ENCODE results near the gene RSPH10B2.
"Not testable (repeated sequence)": the region's sequence is repeated elsewhere in the genome, so short reads cannot be mapped to it uniquely, and the experiment has no call there.

RSPH10B2 gene

DNA sequence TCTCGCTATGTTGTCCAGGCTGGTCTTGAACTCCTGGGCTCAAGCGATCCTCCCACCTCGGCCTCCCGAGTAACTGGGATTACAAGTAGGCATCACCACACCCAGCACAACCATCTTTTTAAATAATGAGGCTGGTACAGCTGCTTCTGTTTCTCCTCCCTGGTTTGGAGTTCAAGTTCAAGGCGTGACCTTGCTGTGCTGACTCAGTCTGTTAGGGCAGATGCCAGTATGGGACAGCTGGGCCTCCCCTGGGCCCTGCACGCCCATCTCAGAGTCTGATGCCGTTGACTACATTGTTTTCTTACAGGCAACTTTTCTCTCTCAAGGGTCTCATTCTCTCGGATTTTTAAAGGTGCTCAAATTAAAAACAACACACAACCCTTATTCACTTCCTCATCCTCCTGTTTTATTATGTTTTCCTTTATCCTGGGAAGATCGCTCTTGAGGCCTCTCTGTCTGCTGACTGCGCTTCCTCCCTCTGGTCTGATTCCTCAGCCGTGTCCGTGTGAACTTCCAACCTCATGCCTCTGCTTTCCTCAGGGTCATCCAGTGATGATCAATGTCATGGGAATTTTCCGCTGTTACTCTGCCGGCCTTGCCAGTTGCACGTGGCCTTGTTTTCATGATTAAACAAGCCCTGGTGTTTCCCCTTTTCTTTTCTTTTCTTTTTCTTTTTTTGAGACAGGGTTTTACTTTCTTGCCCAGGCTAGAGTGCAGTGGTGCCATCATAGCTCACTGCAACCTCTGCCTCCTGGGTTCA is 38.4 kb downstream of the RSPH10B2 start:
- not testable (repeated sequence) for DNase-seq

DNA sequence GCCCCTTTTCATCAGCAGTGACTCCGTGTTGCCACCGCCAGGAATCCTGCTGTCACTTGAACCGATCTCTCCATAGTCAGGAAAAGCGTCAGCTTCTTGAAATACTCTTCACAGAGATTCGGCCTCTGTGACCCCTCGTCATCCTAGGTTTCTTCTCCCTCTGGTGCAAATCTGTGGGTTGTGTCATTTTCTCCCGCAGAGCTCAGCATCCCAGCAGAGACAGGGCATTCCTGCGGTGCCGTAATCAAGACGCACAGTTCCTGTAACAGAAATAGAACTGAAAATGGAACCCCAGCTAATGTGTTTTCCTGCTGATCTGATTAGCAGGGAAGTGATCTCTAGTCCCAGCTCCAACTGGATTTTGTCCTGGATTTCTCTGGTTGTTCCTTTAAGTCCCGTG is 40.4 kb downstream of the RSPH10B2 start:
- not testable (repeated sequence) for DNase-seq

DNA sequence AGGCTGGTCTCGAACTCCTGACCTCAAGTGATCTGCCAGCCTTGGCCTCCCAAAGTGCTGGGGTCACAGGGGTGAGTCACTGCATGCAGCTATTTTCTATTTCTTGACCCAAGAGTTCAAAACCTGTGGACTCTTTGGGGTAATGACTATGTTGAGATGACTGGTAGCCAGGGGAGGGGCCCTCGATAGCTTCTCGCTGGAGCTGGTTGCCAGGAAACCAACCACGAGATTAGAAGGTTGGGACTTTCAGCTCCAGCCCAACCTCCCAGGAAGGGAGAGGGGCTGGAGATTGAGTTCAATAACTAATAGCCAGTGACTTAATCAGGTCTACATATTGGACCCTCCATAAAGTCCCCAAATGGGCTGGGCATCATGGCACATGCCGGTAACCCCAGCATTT is 43.3 kb downstream of the RSPH10B2 start:
- not testable (repeated sequence) for DNase-seq

DNA sequence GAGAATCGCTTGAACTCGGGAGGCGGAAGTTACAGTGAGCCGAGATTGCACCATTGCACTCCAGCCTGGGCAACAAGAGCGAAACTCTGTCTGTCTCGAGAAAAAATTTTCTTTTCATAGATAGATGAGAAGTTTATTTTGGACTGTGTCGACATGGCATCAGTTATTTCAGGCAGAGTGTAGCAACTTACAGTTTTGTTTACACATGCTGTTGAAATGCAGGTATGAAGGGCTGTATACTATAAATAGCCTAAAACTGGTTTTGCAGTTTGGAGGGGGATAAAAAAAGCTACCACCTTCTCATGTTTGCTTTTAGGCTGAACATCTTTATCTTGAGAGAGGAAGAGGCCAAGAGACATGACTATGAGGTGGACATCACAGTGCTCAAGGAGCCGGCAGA is 44.1 kb downstream of the RSPH10B2 start:
- not testable (repeated sequence) for DNase-seq

DNA sequence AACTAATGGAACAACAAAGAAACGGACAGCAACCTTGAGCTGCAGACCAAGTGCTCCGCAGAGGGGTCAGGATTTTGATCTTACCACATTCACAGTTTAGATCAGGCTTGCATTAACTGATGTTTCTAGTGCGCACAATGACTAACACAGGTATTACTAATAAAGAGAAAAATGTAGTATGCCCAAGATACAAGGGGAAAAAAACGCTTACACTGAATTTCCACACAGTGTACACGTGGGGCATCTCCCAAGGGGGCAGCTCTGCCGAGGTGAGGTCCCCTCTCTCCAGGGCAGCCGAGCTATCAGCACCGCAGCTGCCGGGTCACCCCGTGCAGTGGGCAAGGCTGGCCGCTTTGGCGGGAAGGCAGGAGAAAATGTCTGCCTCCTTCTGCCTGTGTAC is 46.0 kb downstream of the RSPH10B2 start:
- DNase-seq: not testable (repeated sequence)

DNA sequence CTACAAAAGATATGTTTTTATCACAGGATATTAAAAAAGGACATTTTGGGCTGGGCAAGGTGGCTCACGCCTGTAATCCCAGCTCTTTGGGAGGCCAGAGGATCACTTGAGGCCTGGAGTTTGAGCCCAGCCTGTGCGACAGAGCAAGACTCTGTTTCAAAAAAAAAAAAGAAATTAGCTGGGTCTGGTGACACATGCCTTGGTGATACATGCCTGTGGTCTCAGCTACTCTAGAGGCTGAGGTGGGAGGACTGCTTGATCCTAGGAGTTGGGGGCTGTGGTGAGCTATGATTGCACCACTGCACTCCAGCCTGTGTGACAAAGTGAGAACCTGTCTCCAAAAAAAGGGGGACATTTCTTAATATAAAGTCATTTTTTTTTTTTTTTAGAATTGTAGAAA is 46.4 kb downstream of the RSPH10B2 start:
- DNase-seq: not testable (repeated sequence)

DNA sequence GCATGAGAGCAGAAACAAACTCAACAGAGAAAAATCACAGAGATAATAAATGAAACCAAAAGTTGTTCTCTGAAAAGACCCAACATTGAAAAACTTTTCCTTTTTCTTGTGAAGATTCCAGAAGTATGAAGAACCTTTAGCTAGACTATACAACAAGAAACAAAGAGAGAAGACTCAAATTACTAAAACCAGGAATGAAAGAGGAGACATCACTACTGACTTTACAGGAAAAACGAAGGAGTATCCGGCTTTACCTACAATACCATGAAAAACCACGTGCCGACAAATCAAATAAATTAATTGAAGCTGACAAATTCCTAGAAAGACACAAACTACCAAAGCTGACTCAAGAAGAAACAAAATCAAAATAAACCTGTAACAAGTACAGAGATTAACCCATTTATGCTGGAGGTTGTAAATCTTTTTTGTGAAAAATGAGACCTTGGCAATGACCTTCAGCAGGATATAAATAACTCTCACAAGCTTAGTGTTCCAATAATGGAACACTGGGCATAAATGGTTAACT is 53.6 kb downstream of the RSPH10B2 start:
- DNase-seq: not testable (repeated sequence)

DNA sequence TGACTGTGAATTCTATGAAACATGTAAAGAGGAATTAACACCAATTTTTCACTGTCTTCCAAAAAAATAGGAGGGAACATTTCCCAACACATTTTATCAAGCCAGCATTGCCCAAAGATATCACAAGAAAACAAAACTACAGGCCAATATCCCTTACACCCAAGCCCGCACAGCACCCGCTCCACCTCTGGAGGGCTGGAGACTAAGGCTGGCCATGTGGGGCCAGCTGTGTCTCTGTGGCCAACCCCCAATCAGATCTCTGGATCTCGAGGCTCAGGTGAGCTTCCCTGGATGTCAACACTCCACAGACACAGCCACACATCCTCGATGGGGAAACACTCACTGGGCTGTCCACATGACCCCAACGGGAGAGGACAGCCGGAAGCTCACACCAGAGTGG is 54.1 kb downstream of the RSPH10B2 start:
- DNase-seq: not testable (repeated sequence)

DNA sequence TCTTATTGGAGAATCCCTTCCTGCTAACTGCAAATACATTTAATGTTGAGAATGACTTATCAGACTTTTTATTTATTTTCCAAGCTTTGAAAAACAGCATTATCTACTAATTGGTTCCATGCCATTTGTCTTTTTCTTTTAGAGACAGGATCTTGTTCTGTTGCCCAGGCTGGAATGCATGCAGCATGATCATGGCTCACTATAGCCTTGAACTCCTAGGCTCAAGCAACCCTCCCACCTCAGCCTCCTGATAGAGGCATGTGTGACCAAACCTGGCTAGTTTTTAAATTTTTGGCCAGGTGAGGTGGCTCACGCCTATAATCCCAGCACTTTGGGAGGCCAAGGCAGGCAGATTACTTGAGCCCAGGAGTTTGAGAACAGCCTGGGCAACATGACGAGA is 59.1 kb downstream of the RSPH10B2 start:
- DNase-seq: not testable (repeated sequence)

DNA sequence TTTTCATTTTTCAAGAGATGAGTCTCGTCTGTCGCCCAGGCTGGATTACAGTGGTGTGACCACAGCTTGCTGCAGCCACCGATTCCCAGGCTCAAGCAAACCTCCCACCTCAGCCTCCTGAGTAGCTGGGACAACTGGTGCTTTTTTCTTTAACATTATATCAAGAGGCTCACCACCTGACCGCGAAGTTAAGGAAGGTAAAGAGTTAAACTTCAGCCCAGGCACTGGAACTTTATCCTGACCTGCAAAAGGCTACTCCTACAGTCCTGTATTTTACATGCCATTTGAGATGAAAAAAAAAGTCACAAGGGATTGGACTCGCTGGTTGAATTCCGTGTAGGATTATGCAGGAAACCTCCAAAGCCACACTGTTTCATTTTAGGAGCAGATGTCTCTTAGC is 61.6 kb downstream of the RSPH10B2 start:
- not testable (repeated sequence) for DNase-seq

DNA sequence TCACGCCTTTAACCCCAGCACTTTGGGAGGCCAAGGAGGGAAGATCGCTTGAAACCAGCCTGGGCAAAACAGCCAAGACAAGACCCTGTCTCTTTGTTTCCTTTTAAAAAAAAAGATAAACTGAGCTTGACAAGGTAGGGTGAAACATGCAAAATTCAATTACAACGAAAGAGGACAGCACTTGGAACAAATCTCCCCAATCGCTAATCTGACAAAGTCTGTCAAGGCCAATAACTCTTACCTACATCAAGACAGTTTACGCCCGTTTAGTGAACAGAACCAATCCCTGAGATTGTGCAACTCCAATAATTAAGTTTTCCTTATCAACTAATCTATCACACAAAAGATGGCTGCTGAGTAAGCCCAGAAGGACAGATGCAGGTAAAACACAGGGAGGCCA is 67.7 kb downstream of the RSPH10B2 start:
- DNase-seq: not testable (repeated sequence)

DNA sequence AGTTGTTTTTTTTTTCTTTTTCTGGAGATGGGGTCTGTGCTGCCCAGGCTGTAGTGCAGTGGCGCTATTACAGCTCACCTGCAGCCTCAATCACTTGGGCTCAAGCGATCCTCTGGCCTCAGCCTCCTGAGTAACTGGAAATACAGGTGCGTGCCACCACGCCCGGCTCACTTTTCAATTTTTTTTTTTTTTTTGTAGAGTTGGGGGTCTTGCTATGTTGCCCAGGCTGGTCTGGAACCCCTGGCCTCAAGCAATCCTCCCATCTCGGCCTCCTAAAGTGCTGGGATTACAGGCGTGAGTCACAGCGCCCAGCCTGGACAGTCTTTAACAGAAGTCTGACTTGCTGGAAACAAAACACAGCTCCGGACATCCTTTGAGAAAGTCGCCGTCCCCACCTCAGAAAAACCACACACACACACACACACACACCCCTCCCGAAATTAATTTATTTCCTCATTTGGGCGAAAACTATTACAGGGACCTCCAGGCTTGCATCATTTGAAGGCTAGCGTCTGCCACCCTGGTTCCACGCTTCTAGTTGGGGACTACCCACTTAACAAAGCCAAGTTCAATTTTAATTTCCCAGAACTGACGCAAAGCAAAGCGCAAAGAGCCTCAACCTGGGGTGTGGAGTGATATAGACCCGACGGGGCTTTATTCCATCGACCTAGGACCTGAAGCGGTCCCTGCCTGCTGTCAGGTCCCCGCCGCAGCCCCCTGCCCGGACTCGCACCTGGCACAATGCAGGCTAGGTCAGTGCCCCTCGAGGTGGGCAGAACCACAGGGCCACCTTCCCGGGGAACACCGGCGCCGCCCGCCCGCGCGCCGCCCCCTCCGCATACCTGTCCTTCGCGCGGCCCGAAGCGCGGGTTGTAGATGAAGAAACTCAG is 71.6 kb downstream of the RSPH10B2 start:
- not testable (repeated sequence) for DNase-seq

DNA sequence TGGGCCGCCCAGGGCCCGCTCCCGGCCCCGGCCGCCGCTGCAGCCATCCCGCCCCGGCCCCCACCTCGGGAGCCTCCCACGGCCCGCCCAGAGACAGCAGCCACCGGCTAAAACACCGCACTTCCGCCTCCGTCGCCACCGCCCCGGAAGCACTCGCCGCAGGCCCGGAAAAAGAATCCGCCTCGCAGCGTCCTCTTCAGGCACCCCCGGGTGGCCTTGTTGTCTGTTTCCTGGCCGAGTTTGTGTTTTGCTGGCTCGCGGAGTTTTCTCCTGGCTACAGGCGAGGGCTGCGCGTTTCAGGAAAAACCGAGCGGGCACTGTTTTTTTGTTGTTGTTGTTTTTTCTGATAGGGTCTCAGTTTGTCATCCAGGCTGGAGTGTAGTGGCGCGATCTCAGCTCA is 72.2 kb downstream of the RSPH10B2 start, which contains the start of gene CCZ1B:
TSS of gene CCZ1B (minus strand) at position 125 of the 400 bp plus-strand sequence. CDS start at position 47, 78 bp downstream.
- peak; percentile 85 to 89 for DNase-seq

DNA sequence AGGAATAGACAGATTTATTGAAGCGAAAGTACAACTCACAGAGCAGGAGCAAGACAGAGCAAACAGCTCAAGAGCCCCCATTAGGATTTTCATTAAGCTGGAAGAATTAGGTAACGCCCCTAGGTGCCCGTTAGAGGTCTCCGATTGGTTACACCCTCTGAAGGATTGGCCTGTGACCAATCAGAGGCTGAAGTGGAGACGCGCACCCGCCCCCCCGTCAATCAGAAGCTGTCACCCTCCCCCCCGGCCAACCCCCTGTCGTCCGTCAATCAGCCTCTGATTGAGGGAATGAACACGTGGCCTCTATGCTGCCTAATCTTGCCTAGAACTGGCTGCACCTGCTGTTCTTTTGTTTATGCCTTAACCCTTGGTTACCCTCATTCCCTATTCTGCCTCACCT is 73.3 kb downstream of the RSPH10B2 start:
- peak in 1 of 2 experiments; percentile 1 for DNase-seq

DNA sequence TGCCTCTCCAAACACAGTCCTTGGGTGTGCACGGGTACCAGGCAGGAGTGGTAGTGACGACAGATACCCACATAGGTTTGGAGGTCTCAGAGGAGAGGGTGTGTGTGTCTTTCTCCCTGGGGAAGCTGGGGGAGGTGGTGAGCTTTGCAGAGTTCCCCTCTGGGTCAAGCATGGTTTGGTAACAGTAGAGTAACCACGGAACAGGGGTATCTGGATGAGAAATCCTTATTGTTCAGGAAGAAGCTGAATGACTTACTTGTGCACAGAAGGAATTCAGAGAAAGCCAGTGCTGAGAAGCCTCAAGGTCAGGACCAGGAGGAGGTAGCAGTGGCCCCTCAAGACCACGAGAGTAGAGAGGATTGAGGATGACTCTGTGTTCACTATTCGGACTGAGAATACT is 75.7 kb downstream of the RSPH10B2 start:
- not testable (repeated sequence) for DNase-seq

DNA sequence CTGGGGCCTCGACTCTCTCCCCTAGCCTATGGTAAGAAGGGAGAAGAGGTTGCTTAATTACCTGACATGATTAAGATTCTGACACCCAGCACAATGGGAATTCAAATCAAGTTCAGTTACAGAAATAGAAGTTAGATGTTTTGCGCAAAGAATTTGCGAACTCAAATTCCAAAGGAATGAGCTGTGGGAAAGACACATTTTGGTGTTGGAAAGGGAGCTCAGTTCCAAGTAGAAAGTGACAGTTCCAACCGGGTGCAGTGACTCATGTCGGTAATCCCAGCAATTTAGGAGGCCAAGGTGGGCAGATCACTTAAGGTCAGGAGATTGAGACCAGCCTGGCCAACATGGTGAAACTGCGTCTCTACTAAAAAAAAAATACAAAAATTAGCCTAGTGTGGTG is 76.1 kb downstream of the RSPH10B2 start:
- not testable (repeated sequence) for DNase-seq

DNA sequence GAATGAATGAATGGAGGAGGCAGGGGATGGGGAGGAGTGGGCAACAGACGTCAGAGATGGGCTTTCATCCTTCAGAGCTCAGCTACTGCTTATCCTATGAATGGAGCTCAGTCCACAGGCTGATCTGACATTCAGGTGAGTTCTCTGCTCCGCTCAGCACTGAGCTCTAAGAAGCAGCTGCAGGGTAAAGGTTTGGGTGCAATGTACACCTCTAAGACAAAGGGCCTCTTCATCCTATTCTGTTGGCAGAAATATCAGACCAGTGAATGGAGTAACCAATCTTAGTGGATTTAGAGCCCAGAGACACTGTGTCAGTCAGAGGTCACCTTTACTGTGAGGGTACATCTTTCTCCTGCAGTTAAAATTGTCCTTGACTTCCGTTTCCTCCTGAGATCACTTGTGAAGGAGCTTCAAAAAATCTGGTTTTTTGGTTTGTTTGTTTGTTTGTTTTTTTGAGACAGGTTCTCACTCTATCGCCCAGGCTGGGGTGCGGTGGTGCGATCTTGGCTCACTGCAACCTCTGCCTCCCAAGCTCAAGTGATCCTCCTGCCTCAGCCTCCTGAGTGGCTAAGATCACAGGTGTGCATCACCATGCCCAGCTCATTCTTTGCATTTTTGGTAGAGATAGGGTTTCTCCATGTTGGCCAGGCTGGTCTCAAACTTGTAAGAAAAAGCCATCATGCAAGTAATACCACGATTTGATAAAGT is 77.3 kb downstream of the RSPH10B2 start:
- no peak for DNase-seq

DNA sequence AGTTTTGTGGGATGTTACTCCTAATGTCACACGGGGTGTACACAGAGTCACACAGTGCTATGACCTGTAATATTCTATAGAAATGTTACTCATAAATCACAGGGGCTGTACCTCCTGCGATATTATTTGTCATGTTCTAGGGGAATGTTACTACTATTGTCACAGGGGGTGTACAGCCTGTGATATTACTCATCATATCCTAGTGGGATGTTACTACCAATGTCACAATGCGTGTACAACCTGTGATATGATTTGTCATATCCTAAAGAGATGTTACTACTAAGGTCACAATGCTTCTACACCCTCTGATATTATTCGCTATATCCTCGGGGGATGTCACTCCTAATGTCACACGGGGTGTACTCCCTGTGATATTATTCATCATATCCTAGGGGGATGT is 79.7 kb downstream of the RSPH10B2 start:
- no peak for DNase-seq

DNA sequence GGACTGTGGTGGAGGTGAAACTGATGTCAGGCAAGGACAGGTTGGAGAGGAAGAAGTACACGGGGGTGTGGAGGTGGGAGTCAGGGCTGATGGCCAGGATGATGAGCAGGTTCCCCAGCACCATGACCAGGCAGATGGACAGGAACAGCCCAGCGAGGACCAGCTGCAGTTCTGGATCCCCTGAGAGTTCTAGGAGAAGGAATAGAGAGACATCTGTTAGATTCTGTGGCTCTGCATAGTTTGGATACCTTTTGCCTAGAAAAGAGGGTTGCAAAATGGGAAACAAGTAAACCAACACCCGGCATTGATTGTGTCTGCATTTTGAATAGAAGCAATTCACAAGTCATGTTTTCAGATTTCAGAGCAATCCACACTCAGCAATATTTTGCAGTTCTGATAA is 81.6 kb downstream of the RSPH10B2 start:
- not testable (repeated sequence) for DNase-seq

DNA sequence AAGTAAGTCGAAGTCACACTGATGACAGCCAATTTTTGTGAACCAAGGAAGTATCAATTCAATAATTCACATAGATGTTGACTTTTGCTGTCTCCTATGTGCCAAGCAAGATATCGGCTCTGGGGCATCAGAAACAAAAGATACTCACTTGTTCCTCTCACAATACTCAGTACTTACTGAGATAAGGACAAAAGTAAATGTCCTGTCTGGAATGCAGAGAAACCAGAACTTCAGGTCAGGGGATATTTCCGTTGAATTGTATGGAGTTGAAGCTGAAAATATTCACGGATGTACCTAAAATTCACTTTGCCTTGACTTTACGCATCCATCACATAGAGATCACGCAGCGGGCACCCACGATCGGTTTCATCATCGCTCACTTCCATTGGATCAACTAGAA is 83.2 kb downstream of the RSPH10B2 start:
- not testable (repeated sequence) for DNase-seq

DNA sequence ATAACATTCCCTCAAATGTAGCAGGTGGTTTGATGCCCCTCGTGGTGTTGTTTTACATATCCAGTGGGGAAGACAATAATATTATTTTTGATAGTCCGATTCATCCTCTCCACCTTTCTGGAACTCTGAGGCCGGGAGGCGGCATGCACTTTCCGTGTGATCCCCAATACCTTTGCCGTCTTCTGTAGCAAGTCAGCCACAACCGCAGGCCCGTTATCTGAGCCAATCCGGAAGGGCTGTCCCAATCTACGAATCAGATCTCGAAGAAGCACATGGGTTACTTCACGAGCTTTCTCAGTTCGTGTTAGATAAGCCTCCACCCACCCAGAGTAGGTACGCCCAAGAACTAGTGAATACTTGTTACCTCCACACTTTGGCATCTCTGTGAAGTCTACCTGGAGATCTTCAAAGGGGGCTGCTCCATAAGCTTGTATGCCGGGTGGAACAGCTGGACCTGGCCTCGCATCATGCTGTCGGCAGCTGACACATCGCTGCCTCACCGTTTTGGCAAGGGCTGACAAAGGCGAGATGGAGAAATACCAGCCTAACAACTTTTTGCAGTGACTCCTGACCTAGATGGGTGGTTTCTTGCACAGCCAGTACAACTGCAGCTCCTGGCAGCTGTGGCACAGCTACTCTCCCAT is 88.5 kb downstream of the RSPH10B2 start:
- DNase-seq: not testable (repeated sequence)

DNA sequence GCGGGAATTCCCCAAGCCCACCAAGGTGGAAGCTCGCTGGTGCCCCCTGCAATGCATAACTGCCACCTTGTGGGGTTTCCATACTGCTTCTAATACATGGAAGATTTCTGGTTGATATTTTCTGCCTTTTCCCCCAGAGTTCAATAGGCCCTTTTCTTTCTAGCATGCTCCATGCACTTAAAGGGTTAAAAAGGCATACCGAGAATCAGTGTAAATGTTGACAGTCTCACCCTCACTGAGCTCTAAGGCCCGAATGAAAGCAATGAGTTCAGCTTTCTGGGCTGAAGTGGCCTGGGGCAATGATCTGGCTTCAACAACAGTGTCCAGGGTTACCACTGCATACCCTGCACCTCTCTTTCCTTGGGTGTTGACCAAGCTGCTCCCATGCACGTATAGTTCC is 89.2 kb downstream of the RSPH10B2 start:
- not testable (repeated sequence) for DNase-seq
